ENCODE data around the gene CDH4.

GRCh38 chr20:61905781-61906523 is 653.9 kb downstream of the CDH4 start:
- TF ChIP-seq EZH2 (IDR thresholded peaks at IDR 0.05; ENCODE audit: insufficient read depth, low read length) (no peak), CTCF (IDR thresholded peaks at IDR 0.05; ENCODE audit: insufficient read depth, low read depth, low read length) (no peak)

Data from astrocyte (in vitro differentiated cells and primary cell).